Stimulated activated CD4-positive, alpha-beta T cell treated with anti-CD3 and anti-CD28 coated beads, Interleukin-4, amount 100 ng/mL, for 4 hours (primary cell): ENCODE measurements around the gene DNAH6.

Experiments
- DNase-seq, 2 experiments: peaks; one replicate each; pipeline ENCODE4 v3.0.0-alpha.2; 2020

The DNAH6 gene

GRCh38 chr2:84636080-84636971 is 120.0 kb downstream of the DNAH6 start:
- no peak for DNase-seq

- no peak for DNase-seq
These were observed 123.5 kb downstream of the DNAH6 start for GRCh38 chr2:84639751-84640150.

GRCh38 chr2:84640411-84640810 is 124.1 kb downstream of the DNAH6 start:
- no peak for DNase-seq

GRCh38 chr2:84641021-84641420 is 124.7 kb downstream of the DNAH6 start:
- no peak for DNase-seq

GRCh38 chr2:84643991-84644390 is 127.7 kb downstream of the DNAH6 start:
- DNase-seq: no peak

- no peak for DNase-seq
These were observed 130.2 kb downstream of the DNAH6 start for GRCh38 chr2:84646514-84646913.

- DNase-seq: no peak
These were observed 131.0 kb downstream of the DNAH6 start for GRCh38 chr2:84647267-84647666.

GRCh38 chr2:84649058-84649457 is 132.8 kb downstream of the DNAH6 start:
- no peak for DNase-seq

GRCh38 chr2:84649487-84650142 is 133.3 kb downstream of the DNAH6 start:
- no peak for DNase-seq

GRCh38 chr2:84652431-84652830 is 136.1 kb downstream of the DNAH6 start:
- DNase-seq: no peak

- no peak for DNase-seq
These were observed 137.0 kb downstream of the DNAH6 start for GRCh38 chr2:84653302-84653701.

- no peak for DNase-seq
These were observed 138.1 kb downstream of the DNAH6 start for GRCh38 chr2:84654414-84654813.

GRCh38 chr2:84669122-84669521 is 152.8 kb downstream of the DNAH6 start:
- DNase-seq: no peak

GRCh38 chr2:84674099-84674498 is 157.8 kb downstream of the DNAH6 start:
- no peak for DNase-seq

GRCh38 chr2:84674586-84674985 is 158.3 kb downstream of the DNAH6 start:
- no peak for DNase-seq

GRCh38 chr2:84676295-84676694 is 160.0 kb downstream of the DNAH6 start:
- DNase-seq: no peak

GRCh38 chr2:84678214-84678613 is 161.9 kb downstream of the DNAH6 start:
- DNase-seq: no peak

GRCh38 chr2:84686783-84687476 is 170.6 kb downstream of the DNAH6 start:
- DNase-seq: no peak

- DNase-seq: no peak
These were observed 171.3 kb downstream of the DNAH6 start for GRCh38 chr2:84687498-84688149.

GRCh38 chr2:84690225-84690624 is 173.9 kb downstream of the DNAH6 start:
- DNase-seq: no peak

GRCh38 chr2:84694088-84694622 is 177.9 kb downstream of the DNAH6 start:
- DNase-seq: no peak

GRCh38 chr2:84697895-84698294 is 181.6 kb downstream of the DNAH6 start:
- DNase-seq: no peak

GRCh38 chr2:84700006-84700405 is 183.7 kb downstream of the DNAH6 start:
- no peak for DNase-seq
